Measurements from ENCODE around the gene ABCB7. TPM values are rescaled to one million over a fixed set of nuclear protein-coding genes. Genes with fewer than 3 reads are reported as not detected.

The ABCB7 gene
- total RNA-seq, 4 donors from 2014 or later: 47.1 to 91.2 (median 54.6) TPM

- in situ Hi-C loops (cut with MboI; ENCODE audit: low sequenced_read_pairs in 4 of 4): no loop called here
- DNase-seq (no peak), ATAC-seq (peak in 1 of 2 donors; percentile 25)
- Histone ChIP-seq H3K27me3 (no peaks in the 10 kb centered on the region), H3K4me3 (no peak overlapping the region), H3K9me3 (no peaks in the 10 kb centered on the region), H3K27ac (peak overlapping the region in 2 of 4 donors; percentile 82 to 89), H3K36me3 (no peaks in the 10 kb centered on the region), H3K4me1 (peaks cover 7 to 10% of the 10 kb centered on the region in 2 donors)
- intact Hi-C loops (cut with DNase I; ENCODE audit: low total_unique reads): loop anchor here (10.0 kb wide), 2 partner anchors 543 to 987 kb away; partner anchors contain the start of gene RLIM
- TF ChIP-seq POLR2A (IDR thresholded peaks at IDR 0.05) (no peak), CTCF (IDR thresholded peaks at IDR 0.05 in 4 of 5, conservative IDR thresholded peaks at IDR 0.05 in 1 of 5) (no peak)
These were observed 2.0 kb upstream of the ABCB7 start for GRCh38 chrX:75158054-75158453.

- Histone ChIP-seq H3K4me1 (peaks cover 7 to 16% of the 10 kb centered on the region in 2 donors), H3K36me3 (no peaks in the 10 kb centered on the region), H3K4me3 (peak overlapping the region; percentile 57 to 77 (median 72)), H3K27ac (peak overlapping the region; percentile 78 to 90 (median 86)), H3K9me3 (no peaks in the 10 kb centered on the region), H3K27me3 (no peaks in the 10 kb centered on the region)
- peak in 1 of 2 donors; percentile 34 for ATAC-seq
- no peak for TF ChIP-seq CTCF (IDR thresholded peaks at IDR 0.05 in 4 of 5, conservative IDR thresholded peaks at IDR 0.05 in 1 of 5)
- TF ChIP-seq POLR2A (IDR thresholded peaks at IDR 0.05): no peak
- in situ Hi-C loops (cut with MboI; ENCODE audit: low sequenced_read_pairs in 4 of 4) (no loop called here), intact Hi-C loops (cut with DNase I; ENCODE audit: low total_unique reads) (loop anchor here (2.0 to 10.0 kb wide), 3 partner anchors 118 to 988 kb away; partner anchors contain the start of genes RLIM and UPRT)
- no peak for DNase-seq
These were observed 455 bp upstream of the ABCB7 start for GRCh38 chrX:75156531-75156945.

DNA sequence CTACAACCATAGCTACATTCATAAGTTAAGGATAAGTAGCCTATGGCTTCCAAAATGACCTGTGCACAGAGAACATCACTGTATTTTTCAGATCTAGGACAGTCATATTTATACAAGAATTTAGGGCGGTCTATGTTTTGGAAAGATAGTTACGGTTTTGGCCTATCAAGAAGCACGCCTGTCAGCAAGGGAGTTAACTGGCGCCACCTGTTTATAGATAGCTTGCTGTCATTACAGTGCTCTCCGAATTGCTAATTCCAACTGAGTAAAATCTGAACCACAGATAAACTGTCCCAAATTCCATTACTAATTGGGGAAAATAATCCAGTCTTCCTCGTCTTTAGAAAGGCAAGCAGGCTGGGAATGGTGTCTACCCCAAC, 646 bp downstream of the ABCB7 start:
- Histone ChIP-seq H3K27me3 (no peaks in the 10 kb centered on the region), H3K4me3 (peak overlapping the region; percentile 57 to 77 (median 72)), H3K27ac (peak overlapping the region; percentile 78 to 90 (median 86)), H3K4me1 (peaks cover 7 to 16% of the 10 kb centered on the region in 2 donors), H3K36me3 (no peaks in the 10 kb centered on the region), H3K9me3 (no peaks in the 10 kb centered on the region)
- intact Hi-C loops (cut with DNase I; ENCODE audit: low total_unique reads) (loop anchor here (10.0 kb wide), 2 partner anchors 541 to 989 kb away; partner anchors contain the start of gene RLIM), in situ Hi-C loops (cut with MboI; ENCODE audit: low sequenced_read_pairs in 4 of 4) (no loop called here)
- no peak for TF ChIP-seq CTCF (IDR thresholded peaks at IDR 0.05 in 4 of 5, conservative IDR thresholded peaks at IDR 0.05 in 1 of 5)
- no peak for TF ChIP-seq POLR2A (IDR thresholded peaks at IDR 0.05)
- ATAC-seq: peak in 1 of 2 donors; percentile 22
- no peak for DNase-seq

DNA sequence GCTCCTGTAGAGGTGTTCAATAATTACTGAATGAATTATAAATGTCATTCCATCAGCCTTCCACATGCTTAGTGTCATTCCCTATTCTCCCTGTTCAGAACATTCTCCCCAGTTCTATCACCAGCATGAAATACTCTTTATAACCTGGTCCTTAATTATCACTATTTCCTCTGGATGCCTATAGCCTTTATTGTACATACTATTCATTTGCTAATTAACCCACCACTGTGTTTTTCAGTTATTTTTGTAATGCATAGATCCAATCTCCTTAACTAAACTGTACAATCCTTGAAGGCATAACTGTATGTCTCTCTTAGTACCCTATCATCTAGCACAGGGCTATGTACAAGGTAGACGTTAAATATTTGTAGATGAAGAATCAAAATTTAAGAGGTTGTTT, 1.2 kb downstream of the ABCB7 start:
- ATAC-seq: no peak
- no peak for DNase-seq
- no peak for TF ChIP-seq POLR2A (IDR thresholded peaks at IDR 0.05)
- TF ChIP-seq CTCF (IDR thresholded peaks at IDR 0.05 in 4 of 5, conservative IDR thresholded peaks at IDR 0.05 in 1 of 5): no peak
- H3K9me3 ChIP-seq: no peaks in the 10 kb centered on the region
- H3K36me3 ChIP-seq: no peaks in the 10 kb centered on the region
- no peaks in the 10 kb centered on the region for H3K27me3 ChIP-seq
- intact Hi-C loops (cut with DNase I; ENCODE audit: low total_unique reads): loop anchor here (10.0 kb wide), 2 partner anchors 540 to 990 kb away; partner anchors contain the start of gene RLIM
- H3K27ac ChIP-seq: peak overlapping the region in 2 of 4 donors; percentile 89 to 90
- H3K4me3 ChIP-seq: peak overlapping the region; percentile 57 to 77 (median 72)
- peaks cover 7 to 16% of the 10 kb centered on the region in 2 donors for H3K4me1 ChIP-seq
- in situ Hi-C loops (cut with MboI; ENCODE audit: low sequenced_read_pairs in 4 of 4): no loop called here
